Ishikawa (cell line): ENCODE data around the gene NRCAM.

ENCODE experiments used
- CEBPB ChIP-seq: IDR thresholded peaks from 2 replicates; pipeline ENCODE4 v1.6.1; 2012
- CREB1 ChIP-seq: IDR thresholded peaks from 2 replicates; pipeline ENCODE4 v1.6.1; 2012; ENCODE audit warnings: low read depth
- EGR1 ChIP-seq: IDR thresholded peaks from 2 replicates; pipeline ENCODE4 v1.6.1; 2012
- EP300 ChIP-seq: IDR thresholded peaks from 2 replicates; pipeline ENCODE4 v1.6.1; 2012; ENCODE audit warnings: borderline replicate concordance
- FOXM1 ChIP-seq: IDR thresholded peaks from 2 replicates; pipeline ENCODE4 v1.6.1; 2012; ENCODE audit warnings: low read depth, borderline replicate concordance
- MAX ChIP-seq: IDR thresholded peaks from 2 replicates; pipeline ENCODE4 v1.6.1; 2012
- NFIC ChIP-seq: IDR thresholded peaks from 2 replicates; pipeline ENCODE4 v1.6.1; 2012
- RAD21 ChIP-seq: IDR thresholded peaks from 2 replicates; pipeline ENCODE4 v1.6.1; 2012; ENCODE audit warnings: low read depth
- REST ChIP-seq: IDR thresholded peaks from 2 replicates; pipeline ENCODE4 v1.6.1; 2012; ENCODE audit warnings: low read depth, mild to moderate bottlenecking
- TAF1 ChIP-seq: IDR thresholded peaks from 2 replicates; pipeline ENCODE4 v1.6.1; 2012; ENCODE audit warnings: low read depth, mild to moderate bottlenecking
- TCF12 ChIP-seq: IDR thresholded peaks from 2 replicates; pipeline ENCODE4 v1.6.1; 2012; ENCODE audit warnings: low read depth
- TEAD4 ChIP-seq: IDR thresholded peaks from 2 replicates; pipeline ENCODE4 v1.6.1; 2012
- USF1 ChIP-seq: IDR thresholded peaks from 2 replicates; pipeline ENCODE4 v1.6.1; 2012
- YY1 ChIP-seq: IDR thresholded peaks from 2 replicates; pipeline ENCODE4 v1.6.1; 2012; ENCODE audit warnings: low read depth
- ZBTB7A ChIP-seq: IDR thresholded peaks from 2 replicates; pipeline ENCODE4 v1.6.1; 2012; ENCODE audit warnings: low read depth

The NRCAM gene

GRCh38 chr7:108140671-108141070 lies 315.6 kb downstream of the NRCAM start:
- TF ChIP-seq TCF12 (no peak), NFIC (no peak), FOXM1 (no peak), TAF1 (no peak), USF1 (no peak), YY1 (no peak)

- no peak for TF ChIP-seq EP300
- no peak for TF ChIP-seq TCF12
- no peak for TF ChIP-seq TAF1
- TF ChIP-seq CEBPB: no peak
- no peak for TF ChIP-seq USF1
- TF ChIP-seq ZBTB7A: no peak
- no peak for TF ChIP-seq REST
- TF ChIP-seq TEAD4: no peak
- no peak for TF ChIP-seq RAD21
- TF ChIP-seq CREB1: no peak
- no peak for TF ChIP-seq NFIC
- TF ChIP-seq MAX: no peak
- TF ChIP-seq YY1: no peak
- no peak for TF ChIP-seq EGR1
These were observed 317.3 kb downstream of the NRCAM start for GRCh38 chr7:108138911-108139310.

- TF ChIP-seq TAF1: no peak
- no peak for TF ChIP-seq CREB1
- no peak for TF ChIP-seq EP300
- no peak for TF ChIP-seq EGR1
- no peak for TF ChIP-seq USF1
- TF ChIP-seq TEAD4: no peak
- TF ChIP-seq ZBTB7A: no peak
- no peak for TF ChIP-seq NFIC
- no peak for TF ChIP-seq TCF12
- TF ChIP-seq MAX: no peak
- TF ChIP-seq RAD21: no peak
- TF ChIP-seq CEBPB: no peak
These were observed 318.2 kb downstream of the NRCAM start for GRCh38 chr7:108137993-108138392.

GRCh38 chr7:108137040-108137439 lies 319.2 kb downstream of the NRCAM start:
- TF ChIP-seq CREB1: no peak
- no peak for TF ChIP-seq TCF12
- TF ChIP-seq ZBTB7A: no peak
- no peak for TF ChIP-seq TEAD4
- TF ChIP-seq RAD21: no peak
- TF ChIP-seq EGR1: no peak
- no peak for TF ChIP-seq MAX
- no peak for TF ChIP-seq NFIC
- TF ChIP-seq TAF1: no peak
- TF ChIP-seq FOXM1: no peak
- TF ChIP-seq YY1: no peak
- no peak for TF ChIP-seq EP300

- no peak for TF ChIP-seq TAF1
- no peak for TF ChIP-seq CREB1
- no peak for TF ChIP-seq REST
- TF ChIP-seq YY1: no peak
- no peak for TF ChIP-seq TEAD4
- no peak for TF ChIP-seq RAD21
- no peak for TF ChIP-seq EGR1
- TF ChIP-seq FOXM1: no peak
- no peak for TF ChIP-seq TCF12
- TF ChIP-seq CEBPB: no peak
- no peak for TF ChIP-seq NFIC
- no peak for TF ChIP-seq MAX
- no peak for TF ChIP-seq USF1
- TF ChIP-seq EP300: no peak
- no peak for TF ChIP-seq ZBTB7A
These were observed 320.0 kb downstream of the NRCAM start for GRCh38 chr7:108136191-108136688.
